ENCODE data around the gene RASD1. TPM values are rescaled to one million over a fixed set of nuclear protein-coding genes. Genes with fewer than 3 reads are reported as not detected.
"Not testable (repeated sequence)": the region's sequence is repeated elsewhere in the genome, so short reads cannot be mapped to it uniquely, and the experiment has no call there.

Gene RASD1
- total RNA-seq, 1 experiment from 2014 or later, result 5.7 TPM

DNA sequence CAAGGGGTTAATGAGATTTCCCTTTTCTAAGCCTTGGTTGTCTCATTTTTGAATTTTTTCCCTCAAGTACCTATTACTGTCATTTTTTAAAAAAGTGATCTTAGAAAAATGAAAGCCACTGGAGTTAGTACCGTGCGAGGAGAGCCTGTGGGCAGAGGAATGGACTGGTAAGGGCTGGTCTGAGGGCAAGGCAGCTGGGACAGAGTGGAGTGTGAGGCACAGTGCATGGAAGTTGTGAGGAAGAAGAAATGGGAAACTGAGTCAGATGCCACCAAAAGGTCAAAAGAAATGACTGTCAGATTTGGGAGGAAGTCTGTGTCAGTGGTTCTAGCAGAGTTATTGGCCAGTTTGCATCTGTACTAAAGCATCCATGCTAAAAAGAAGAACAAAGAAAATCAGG lies 8.2 kb downstream of the RASD1 start:
- Histone ChIP-seq H3K27ac (ENCODE audit: insufficient read length, low read depth, low read length) (no peak overlapping the region), H2BK120ac (ENCODE audit: low read depth, low read length, poor library complexity, severe bottlenecking) (peak overlapping the region; percentile 2), H4K20me1 (ENCODE audit: control insufficient read depth, insufficient read depth, insufficient read length) (no peaks in the 10 kb centered on the region), H3K9me3 (ENCODE audit: control insufficient read depth, low read depth, low read length) (no peaks in the 10 kb centered on the region), H2BK5ac (ENCODE audit: insufficient read length, low read length) (no peak overlapping the region), H3T11ph (ENCODE audit: low read length) (no peak overlapping the region), H3K79me2 (ENCODE audit: insufficient read depth, low read length) (no peaks in the 10 kb centered on the region; the same call in 1 of the 2 replicates), H2AFZ (ENCODE audit: low read length) (no peak overlapping the region), H3K14ac (ENCODE audit: insufficient read depth, low read length) (no peak overlapping the region), H4K8ac (replicated peaks; ENCODE audit: insufficient read length, low read depth, low read length) (no peak overlapping the region), H2AK5ac (ENCODE audit: insufficient read length, low read length) (no peak overlapping the region), H3K27me3 (ENCODE audit: insufficient read depth, low read length) (no peaks in the 10 kb centered on the region), H3K4me1 (ENCODE audit: insufficient read depth, low read length) (no peaks in the 10 kb centered on the region; the same call in 1 of the 2 replicates), H3K79me1 (ENCODE audit: insufficient read depth, low read depth, low read length, poor library complexity, severe bottlenecking) (peaks cover 5% of the 10 kb centered on the region), H2BK20ac (ENCODE audit: low read depth, low read length, poor library complexity, severe bottlenecking) (no peak overlapping the region), H3K9ac (ENCODE audit: extremely low read depth, insufficient read length, low read length) (no peak overlapping the region), H3K18ac (ENCODE audit: insufficient read length, low read depth, low read length) (no peak overlapping the region), H3K4ac (ENCODE audit: low read depth, low read length) (no peak overlapping the region), H3K56ac (ENCODE audit: insufficient read length, low read depth, low read length) (no peak overlapping the region), H2BK15ac (ENCODE audit: low read depth, low read length) (no peak overlapping the region), H3K4me2 (ENCODE audit: insufficient read depth, insufficient read length, low read length) (no peak overlapping the region), H3K23ac (ENCODE audit: insufficient read length, low read depth, low read length) (no peak overlapping the region), H3K23me2 (ENCODE audit: insufficient read length, low read depth, low read length, poor library complexity, severe bottlenecking) (no peaks in the 10 kb centered on the region), H2BK12ac (ENCODE audit: insufficient read length, low read depth, low read length) (no peak overlapping the region), H4K91ac (ENCODE audit: insufficient read length, low read depth, low read length) (no peak overlapping the region), H4K5ac (ENCODE audit: insufficient read length, low read depth, low read length) (no peak overlapping the region)
- Mint-ChIP-seq H3K27ac (no peak overlapping the region), H3K4me1 (peaks cover 11 to 15% of the 10 kb centered on the region in 2 experiments), H3K36me3 (ENCODE audit: insufficient read depth in 1 of 3, low read depth in 3 of 3) (peaks cover 28 to 64% (median 57%) of the 10 kb centered on the region in 3 experiments), H3K27me3 (ENCODE audit: low read depth) (peaks cover 3% of the 10 kb centered on the region), H3K9me3 (peaks cover 0 to 7% of the 10 kb centered on the region in 2 experiments; a peak in 2 of 5 replicates), H3K4me3 (no peak overlapping the region)
- DNase-seq, result no peak
- no CpG with 5 or more reads among the region's 2 CpGs for WGBS (ENCODE audit: extremely low coverage, insufficient read length, low lambda C conversion rate)
- TF ChIP-seq, protein P1, sequence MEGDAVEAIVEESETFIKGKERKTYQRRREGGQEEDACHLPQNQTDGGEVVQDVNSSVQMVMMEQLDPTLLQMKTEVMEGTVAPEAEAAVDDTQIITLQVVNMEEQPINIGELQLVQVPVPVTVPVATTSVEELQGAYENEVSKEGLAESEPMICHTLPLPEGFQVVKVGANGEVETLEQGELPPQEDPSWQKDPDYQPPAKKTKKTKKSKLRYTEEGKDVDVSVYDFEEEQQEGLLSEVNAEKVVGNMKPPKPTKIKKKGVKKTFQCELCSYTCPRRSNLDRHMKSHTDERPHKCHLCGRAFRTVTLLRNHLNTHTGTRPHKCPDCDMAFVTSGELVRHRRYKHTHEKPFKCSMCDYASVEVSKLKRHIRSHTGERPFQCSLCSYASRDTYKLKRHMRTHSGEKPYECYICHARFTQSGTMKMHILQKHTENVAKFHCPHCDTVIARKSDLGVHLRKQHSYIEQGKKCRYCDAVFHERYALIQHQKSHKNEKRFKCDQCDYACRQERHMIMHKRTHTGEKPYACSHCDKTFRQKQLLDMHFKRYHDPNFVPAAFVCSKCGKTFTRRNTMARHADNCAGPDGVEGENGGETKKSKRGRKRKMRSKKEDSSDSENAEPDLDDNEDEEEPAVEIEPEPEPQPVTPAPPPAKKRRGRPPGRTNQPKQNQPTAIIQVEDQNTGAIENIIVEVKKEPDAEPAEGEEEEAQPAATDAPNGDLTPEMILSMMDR (conservative IDR thresholded peaks at IDR 0.05), result no peak

DNA sequence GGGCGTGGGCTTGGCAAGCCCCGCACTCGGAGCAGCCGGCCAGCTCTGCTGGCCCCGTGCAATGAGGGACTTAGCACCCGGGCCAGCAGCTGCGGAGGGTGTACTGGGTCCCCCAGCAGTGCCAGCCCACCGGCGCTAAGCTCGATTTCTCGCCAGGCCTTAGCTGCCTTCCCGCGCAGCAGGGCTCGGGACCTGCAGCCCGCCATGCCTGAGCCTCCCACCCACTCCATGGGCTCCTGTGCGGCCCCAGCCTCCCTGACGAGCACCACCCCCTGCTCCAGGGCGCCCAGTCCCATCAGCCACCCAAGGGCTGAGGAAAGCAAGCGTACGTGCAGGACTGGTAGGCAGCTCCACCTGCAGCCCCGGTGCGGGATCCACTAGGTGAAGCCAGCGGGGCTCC lies 9.8 kb downstream of the RASD1 start:
- not testable (repeated sequence) for H2BK12ac ChIP-seq (ENCODE audit: insufficient read length, low read depth, low read length); H4K91ac ChIP-seq (ENCODE audit: insufficient read length, low read depth, low read length); H3K27me3 ChIP-seq (ENCODE audit: insufficient read depth, low read length); H3K79me2 ChIP-seq (ENCODE audit: insufficient read depth, low read length); H3K18ac ChIP-seq (ENCODE audit: insufficient read length, low read depth, low read length); H2BK120ac ChIP-seq (ENCODE audit: low read depth, low read length, poor library complexity, severe bottlenecking); H4K5ac ChIP-seq (ENCODE audit: insufficient read length, low read depth, low read length); H4K8ac ChIP-seq (replicated peaks; ENCODE audit: insufficient read length, low read depth, low read length); H3K27me3 Mint-ChIP-seq (ENCODE audit: low read depth); H2AFZ ChIP-seq (ENCODE audit: low read length); H3K27ac ChIP-seq (ENCODE audit: insufficient read length, low read depth, low read length); H3K4me1 ChIP-seq (ENCODE audit: insufficient read depth, low read length); H3K9me3 Mint-ChIP-seq; H3K14ac ChIP-seq (ENCODE audit: insufficient read depth, low read length); H3K23ac ChIP-seq (ENCODE audit: insufficient read length, low read depth, low read length); H3K4ac ChIP-seq (ENCODE audit: low read depth, low read length); H3K56ac ChIP-seq (ENCODE audit: insufficient read length, low read depth, low read length); H3K79me1 ChIP-seq (ENCODE audit: insufficient read depth, low read depth, low read length, poor library complexity, severe bottlenecking); H3K9me3 ChIP-seq (ENCODE audit: control insufficient read depth, low read depth, low read length); H4K20me1 ChIP-seq (ENCODE audit: control insufficient read depth, insufficient read depth, insufficient read length); H2BK5ac ChIP-seq (ENCODE audit: insufficient read length, low read length); H3K4me3 Mint-ChIP-seq; H2BK20ac ChIP-seq (ENCODE audit: low read depth, low read length, poor library complexity, severe bottlenecking); H3T11ph ChIP-seq (ENCODE audit: low read length); H3K4me1 Mint-ChIP-seq; DNase-seq; H3K9ac ChIP-seq (ENCODE audit: extremely low read depth, insufficient read length, low read length); H3K27ac Mint-ChIP-seq; H2BK15ac ChIP-seq (ENCODE audit: low read depth, low read length); H3K23me2 ChIP-seq (ENCODE audit: insufficient read length, low read depth, low read length, poor library complexity, severe bottlenecking); H2AK5ac ChIP-seq (ENCODE audit: insufficient read length, low read length); H3K4me2 ChIP-seq (ENCODE audit: insufficient read depth, insufficient read length, low read length)
- H3K36me3 Mint-ChIP-seq (ENCODE audit: insufficient read depth in 1 of 3, low read depth in 3 of 3), result peaks cover 22 to 51% (median 48%) of the 10 kb centered on the region in 3 experiments
- WGBS (ENCODE audit: extremely low coverage, insufficient read length, low lambda C conversion rate), result no CpG with 5 or more reads among the region's 23 CpGs
